Activated CD8-positive, alpha-beta memory T cell treated with anti-CD3 and anti-CD28 coated beads for 4 hours (primary cell): ENCODE data around the gene RFX4.

Experiments
- DNase-seq, 2 donors: peaks; one replicate each; pipeline ENCODE4 v3.0.0-alpha.2; 2020; ENCODE audit warnings: low read depth in 2 of 2

The RFX4 gene

DNA sequence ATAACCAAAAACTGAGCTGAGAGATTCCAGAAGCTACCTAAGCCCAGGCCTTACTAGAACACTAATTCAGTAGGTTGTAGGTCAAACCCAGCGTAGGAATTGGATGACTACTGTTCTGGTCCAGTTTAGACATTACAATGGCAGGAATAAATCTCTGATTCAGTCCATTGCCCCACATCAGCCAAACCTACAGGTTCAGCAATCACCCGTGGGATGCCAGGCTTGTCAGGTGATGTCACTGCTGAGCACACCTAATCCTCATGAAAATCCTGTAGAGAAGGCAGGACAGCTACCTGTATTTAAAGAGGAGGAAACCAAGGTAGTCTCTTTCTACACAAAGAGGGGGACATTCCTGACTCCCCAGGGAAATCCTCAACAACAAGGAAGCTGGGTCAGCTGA lies 63.7 kb downstream of the RFX4 start:
- DNase-seq, result no peak

DNA sequence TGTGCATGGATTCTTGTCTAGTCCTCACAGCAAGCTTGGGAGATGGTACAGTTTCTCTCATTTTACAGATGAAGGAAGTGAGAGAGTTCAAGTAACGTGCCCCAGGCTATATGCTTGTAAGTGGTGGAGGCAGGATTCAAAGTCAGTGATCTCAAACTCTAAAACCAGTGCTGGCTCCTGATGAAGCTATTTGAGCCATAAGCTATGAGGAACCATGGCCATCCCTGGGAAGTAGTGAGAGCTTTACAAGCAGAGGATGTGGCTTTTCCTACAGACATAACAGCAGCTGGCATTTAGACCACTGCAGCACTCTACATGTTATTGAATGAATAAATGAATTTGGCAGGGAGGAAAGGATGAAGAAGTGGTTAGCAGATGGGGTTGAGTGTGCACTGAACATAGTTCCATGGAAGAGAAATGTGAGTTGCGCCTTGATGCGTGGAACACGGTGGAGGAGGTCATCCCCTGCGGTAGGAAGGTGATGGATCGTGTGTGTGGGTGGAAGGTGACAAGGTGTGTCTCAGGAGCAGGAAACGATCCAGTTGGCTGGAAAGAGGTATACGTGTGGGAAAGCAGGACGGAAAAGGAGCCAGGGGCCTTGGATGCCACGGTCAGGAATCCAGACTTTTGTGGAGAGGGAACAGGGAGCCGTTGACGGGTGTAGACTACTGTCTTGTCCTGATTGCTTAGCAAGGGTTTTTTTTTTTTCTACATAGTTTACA lies 65.2 kb downstream of the RFX4 start:
- DNase-seq, result no peak

DNA sequence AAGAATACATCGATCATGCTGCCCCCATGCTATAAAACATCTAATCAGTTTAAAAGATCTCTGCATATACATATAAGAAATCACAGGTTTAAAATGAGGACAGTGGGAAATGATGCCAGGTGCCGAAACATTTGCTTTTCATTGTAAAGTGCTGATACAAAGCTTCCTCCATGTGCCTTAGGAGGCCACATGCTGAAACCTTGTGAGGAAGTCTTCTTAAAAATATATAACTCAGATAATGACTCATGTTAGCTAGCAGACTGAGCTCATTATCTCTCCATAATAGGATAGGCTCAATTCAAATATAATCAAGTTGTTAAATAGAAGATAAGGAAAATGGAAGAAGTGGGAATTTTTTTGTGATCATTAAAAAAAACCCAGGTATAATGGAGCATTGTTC lies 65.9 kb downstream of the RFX4 start:
- DNase-seq, result no peak

DNA sequence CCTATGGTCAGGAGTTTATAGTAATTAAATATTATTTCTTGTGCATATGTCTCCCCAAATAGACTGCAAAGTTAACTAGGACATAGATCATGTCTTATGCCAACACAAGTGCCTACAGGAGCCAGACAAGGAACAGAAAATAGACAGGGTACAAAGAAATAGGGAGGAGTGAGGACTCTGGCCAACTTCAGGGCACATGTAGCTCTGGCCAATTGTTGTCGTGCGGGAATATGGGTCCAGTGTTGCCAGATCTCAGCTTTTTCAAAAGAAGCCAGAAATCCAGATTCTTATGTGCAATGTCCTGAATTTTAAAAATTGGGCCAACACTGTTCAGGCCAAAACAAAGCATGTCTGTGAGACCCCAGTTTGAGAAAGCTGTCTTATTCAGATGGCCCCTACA lies 68.7 kb downstream of the RFX4 start:
- DNase-seq, result no peak

DNA sequence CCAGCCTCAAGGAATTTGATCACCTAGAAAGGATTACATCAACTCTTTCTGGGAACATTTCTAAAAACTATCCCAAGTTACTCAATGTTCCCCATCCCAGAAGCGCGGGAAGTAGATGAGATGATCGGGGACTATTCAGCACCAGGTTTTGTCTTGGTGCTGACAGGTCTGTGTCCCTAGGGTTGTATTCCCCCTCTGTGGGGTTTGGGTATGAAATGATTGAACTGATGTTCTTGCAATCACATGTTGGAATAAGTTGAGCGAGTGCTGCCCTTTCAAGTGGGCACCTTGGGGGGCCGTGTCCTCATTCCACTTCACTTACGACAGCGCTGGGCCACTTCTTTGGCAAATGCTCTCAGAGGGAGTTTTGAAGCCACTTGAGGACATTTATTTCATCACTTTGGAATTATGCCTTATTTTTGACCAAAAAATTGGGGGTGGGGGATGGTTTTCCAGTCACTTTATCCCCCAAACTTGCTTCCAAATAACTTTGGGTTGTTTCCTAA lies 69.8 kb downstream of the RFX4 start:
- DNase-seq, result no peak

DNA sequence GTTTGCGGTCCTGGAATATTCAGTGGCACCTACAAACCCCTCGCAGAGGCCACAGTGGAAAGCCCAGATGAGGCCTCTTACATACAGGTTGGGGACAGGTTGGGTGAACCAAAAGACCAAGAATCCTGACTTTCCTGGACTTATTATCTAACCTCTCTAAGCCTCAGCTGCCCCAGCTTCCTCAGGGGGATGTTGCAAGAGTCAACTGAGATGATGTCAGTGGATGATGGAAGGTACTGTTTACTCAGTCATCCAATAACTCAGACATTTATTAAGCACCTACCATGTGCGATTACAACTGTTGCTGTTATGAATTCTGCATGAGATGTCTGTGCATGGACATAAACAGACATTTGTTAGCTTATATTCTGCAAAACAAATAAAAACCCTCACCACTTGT lies 72.8 kb downstream of the RFX4 start:
- no peak for DNase-seq

DNA sequence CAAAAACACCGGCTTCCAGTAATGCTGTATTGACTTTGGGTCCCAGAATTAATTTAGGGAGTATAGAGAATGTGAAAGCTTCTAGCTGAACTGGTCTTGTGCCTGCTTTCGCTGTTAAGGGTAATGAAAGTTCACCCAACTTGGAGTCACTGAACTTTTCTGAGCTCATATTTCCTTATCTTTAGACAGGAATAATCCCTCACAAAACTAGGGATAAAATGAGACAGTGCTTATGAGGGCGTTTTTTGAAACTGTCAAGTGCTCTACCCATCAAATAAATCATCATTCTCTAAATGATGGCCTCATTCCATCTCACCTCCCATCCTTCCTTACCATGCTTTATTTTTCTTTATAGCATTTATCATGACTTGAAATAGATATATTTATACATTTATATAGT lies 74.7 kb downstream of the RFX4 start:
- no peak for DNase-seq

DNA sequence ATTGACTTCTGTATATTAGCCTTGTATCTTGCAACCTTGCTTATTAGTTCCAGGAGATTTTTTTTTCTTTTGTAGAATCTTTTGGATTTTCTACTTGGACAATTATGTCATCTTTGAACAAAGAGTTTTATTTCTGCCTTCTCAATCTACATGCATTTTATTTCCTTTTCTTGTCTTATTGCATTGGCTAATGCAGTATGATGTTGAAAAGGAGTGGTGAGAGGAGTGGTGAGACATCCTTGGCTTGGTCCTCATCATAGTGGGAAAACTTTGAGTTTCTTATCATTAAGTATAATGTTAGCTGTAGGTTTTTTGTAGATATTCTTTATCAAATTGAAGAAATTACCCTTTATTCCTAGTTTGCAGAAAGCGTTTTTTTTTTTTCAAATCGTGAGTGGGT lies 80.6 kb downstream of the RFX4 start:
- no peak for DNase-seq

DNA sequence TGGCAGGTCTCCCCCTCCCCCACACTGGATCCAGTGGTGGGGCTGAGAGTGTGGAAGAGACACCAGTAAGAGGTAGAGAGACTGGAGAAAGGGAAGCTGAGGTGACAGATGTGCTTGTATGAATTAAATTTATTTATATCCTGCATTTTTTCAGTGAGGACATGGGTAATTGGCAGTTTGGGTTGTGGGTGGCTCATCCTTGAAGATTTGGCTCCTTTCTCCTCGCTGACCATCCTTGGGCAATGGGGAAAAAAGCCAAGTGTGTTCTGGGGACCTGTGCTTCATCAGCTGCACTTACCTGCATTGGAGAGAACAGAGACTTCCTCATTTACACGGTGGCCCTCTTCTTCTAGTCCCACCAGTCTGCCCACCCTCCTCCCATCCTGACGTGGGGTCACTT lies 86.4 kb downstream of the RFX4 start:
- no peak for DNase-seq

DNA sequence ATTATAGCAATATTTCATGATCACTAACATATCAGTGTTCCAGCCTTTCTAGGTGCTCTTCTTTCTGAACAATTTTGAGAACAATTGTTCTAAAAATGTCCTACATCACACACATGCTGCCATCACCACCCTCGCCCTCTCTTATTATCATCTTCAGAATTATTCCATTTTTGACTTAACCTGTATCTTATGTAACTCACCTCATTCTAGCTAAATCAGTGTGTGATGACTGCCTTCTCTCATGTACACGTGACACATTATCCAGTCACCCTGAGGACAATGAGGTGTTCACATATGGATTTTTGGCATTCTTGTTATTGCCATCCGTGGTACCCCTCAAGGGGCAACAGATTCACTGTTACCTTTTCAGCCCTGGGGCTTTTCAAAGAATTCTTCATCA lies 87.3 kb downstream of the RFX4 start:
- DNase-seq, result no peak

DNA sequence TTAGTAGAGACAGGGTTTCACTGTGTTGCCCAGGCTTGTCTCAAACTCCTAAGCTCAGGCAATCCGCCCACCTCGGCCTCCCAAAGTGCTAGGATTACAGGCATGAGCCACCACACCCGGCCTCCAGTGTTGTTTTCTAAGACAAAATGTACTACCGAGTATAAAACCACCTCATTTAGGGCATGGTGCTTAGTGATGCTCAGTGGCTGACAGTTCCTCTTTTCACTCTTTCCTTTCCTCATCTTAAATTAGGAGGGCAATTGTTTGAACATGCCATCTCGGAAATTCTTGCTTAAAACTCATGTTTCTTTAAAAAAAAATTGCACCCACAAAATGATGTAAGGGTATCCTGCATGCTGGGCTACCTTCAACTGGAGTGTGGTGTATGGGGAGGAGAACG lies 89.0 kb downstream of the RFX4 start:
- DNase-seq, result no peak

DNA sequence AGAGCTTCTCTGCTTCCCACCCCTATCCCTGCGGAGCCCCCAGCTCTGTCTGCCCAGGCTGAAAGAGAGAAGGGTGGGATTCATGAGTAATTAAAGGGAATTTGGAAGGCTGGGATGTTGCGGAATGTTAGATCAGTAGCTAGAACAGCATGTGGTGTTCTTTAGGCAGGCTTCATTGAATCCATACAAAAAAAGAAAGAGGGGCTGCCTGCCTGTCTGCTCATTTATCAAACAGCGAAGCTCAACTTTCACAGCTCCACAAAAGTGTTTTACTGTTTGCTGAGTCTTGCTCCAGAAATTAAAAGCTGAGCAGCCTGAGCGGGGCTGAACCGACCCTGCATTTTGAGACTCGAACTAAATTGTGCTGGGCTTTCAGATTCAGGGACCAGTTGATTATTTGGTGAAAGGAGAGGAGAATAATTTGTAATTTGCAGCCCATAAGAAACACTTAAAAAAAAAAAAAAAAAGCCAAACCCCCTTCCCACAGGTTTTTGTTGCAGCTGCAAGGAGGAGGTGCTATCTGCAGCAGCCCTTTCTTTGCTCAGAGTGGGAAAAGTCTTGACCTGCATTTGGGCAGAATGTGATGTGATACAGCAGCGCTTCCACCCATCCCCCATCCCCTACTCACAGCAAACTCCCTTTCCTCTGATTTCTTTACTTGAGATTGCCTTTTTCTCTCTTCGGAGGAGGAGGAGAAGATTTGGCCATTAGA lies 89.7 kb downstream of the RFX4 start:
- DNase-seq, result no peak

DNA sequence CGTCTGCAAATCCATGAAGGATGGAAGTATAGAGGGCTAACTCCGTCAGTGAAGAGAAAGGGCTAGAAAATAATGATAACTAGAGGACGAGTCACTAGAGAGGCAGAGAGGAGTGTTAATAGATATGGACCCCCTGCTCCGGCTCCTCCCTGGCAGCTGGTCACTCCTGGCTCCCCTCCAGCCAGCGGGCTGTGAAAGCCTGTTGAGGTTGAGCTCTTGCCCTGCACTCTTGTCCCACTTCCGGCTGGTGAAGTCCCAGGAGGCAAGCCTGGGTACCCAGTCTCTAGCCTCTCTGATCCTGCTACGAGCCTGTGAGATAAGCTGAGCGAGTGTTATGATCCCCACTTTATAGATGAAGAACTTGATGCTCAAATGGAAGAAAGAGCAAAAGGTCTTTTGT lies 90.3 kb downstream of the RFX4 start:
- no peak for DNase-seq

DNA sequence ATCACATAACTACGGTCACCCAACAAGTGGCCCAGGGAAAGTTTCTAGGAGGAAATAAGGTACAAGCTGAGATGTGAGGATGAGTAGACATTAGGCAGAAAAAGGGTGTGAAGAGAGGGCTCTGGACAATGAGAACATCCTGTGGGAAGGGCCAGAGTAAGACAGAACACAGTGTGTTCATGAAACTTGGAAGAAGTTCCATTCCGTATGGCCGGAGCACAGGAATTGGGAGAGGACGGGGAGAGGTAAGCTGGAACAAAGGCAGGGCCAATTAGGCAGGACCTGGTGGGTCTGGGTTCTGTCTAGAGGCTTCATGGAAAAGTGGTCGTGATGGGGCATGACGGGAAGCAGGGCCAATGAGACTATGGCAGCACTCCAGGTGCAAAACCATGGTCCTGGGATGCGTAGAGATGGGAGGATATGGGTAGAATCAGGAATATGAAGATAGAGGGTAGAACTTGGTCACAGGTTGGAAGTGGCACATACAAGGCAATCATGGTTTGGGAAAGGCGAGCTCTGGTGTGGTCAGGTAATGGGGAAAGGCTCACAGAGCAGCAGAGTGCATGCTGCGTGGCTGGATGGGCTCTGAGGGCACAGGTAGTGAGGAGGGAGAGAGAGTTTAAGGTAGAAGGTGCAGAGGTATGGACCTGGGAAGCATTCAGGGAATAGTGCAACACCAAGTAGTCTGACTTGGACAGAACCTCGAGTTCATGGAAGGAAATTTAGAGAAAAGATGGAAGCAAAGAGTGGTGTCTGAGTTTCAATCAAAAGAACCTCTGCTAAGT lies 93.0 kb downstream of the RFX4 start:
- DNase-seq, result no peak

DNA sequence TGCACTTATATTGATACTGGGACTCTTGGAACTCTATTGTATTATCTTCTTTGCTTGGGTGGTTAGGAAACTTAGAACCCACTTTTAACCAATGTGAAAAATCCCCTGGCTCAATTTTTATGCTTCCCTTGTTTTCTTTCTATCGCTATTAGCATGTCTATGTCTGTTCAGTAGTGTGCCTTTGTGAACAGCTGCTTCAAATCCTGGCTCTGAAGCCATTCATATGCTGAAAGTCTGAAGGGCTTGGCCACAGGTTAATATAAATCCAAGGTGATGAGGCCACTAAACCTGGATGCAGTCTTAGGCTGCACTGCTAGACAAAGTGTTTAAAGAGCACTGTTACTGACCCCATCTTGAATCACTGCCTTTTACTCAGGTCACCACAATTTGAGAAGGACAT lies 96.8 kb downstream of the RFX4 start:
- no peak for DNase-seq

DNA sequence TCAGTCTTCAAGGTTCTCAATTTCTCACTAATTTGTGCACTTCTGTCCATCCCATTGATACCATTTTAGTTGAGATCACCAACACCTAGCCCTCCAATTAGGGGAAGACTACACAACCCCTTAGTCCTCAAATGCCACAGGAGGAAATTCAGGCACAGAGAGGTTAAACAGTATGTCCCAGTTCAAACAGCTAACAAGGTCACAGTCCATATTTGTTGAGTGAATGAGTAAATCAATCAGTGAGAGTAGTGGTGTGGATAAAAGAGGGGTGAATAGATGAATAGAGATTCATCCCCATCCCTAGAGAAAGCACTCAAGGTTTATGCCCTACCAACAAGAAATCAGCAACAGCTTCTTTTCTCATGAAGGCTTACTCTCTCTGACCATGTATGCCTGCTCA lies 97.5 kb downstream of the RFX4 start:
- no peak for DNase-seq

DNA sequence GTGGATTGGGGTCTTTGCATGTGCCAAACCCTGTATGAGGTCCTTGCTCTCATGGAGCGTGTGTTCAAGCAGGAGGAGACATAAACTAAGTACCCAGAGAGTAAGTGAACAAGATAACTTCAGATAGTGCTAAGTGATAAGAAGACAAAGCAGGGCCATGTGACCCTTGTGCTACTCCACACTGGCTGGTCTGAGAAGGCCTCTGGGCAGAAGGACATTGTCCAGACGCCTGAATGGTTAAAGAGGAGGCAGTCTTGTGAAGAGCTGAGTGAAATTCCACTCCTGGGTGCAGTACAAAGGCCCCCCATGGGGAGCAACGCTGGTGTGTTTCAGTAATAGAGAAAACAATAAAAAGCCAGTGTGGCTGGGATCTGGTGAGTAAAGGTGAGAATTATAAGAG lies 98.4 kb downstream of the RFX4 start:
- no peak for DNase-seq

DNA sequence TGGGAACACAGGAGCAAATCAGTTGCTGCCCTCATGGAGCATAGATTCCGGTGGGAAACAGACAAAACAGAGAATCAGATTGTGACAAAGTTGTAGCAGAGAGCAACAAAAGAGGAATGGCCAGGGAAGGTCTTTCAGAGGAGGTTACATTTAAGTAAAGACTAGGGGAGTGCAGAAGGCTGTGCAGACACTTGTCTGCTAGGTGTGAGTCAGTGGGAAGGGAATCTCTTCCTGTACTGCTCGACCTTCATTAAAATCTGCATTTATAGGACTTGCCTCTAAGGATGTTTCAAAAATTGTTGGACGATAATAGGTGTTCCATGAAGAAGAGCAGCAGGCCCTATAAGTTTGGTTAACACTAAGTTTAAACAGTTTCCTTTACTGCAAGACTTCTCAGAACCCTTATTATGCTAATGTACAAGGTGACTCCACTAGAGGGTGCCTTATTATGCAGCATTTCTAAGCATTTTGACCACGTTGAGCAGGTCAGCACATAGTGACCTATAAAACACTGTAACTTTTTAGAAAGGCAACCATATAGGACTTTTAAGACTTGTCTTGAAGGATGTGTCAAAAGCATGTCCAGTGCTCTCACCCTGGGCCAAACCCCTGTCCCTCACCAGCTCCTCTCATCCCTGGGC lies 99.9 kb downstream of the RFX4 start:
- DNase-seq, result no peak

DNA sequence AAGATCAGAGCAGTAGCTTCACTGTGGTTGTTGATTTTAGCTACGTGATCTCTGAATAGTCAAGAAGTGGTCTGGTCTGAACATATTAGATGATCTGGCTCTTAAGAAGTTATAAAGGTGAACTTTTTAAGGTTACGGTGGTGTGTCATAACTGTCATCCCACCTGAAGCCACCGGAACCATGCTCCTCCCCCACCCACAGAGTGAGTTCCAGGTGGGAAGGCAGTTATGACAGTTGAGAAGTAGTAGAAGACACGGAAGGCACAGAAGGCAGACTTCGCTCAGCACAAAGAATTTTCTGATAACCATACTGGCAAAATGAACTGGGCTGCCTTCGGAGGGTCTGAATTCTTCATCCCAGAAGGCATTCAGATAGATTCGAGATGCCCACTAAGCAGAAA lies 101.7 kb downstream of the RFX4 start:
- DNase-seq, result no peak

DNA sequence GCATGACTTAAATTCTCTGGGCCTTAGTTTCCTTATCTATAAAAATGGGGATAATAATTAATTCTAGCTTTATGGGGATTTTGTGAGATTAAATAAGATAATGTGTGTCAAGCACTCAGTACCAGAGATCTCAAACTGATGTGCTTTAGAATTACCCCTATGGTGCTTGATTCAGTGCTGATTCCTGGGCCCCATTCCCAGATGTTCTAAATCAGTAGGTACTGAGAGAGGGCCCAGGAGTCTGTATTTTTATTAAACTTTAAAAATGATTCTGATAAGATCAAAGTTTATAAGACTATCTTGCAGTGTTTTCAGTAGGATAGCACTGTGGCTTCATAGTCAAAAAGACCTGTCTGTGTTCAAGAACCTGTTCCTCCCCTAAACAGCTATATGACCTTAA lies 102.6 kb downstream of the RFX4 start:
- no peak for DNase-seq

DNA sequence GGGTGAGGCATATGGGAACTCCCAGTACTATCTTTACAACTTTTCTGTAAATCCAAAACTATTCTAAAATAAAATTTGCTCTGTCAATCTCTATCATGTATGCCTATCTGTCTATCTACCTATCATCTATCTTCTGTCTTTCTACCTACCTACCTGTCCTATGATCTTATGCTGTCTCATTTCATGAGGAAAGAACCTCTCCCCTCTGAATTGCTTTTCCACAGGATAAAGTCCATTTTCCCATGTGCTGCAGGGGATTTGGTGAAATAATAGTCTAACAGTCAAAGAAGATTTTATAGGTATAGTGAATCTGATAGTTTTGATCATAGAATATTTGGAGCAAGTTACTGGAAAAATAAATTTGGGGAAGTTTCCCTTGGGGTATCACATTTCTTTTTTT lies 104.9 kb downstream of the RFX4 start:
- no peak for DNase-seq

DNA sequence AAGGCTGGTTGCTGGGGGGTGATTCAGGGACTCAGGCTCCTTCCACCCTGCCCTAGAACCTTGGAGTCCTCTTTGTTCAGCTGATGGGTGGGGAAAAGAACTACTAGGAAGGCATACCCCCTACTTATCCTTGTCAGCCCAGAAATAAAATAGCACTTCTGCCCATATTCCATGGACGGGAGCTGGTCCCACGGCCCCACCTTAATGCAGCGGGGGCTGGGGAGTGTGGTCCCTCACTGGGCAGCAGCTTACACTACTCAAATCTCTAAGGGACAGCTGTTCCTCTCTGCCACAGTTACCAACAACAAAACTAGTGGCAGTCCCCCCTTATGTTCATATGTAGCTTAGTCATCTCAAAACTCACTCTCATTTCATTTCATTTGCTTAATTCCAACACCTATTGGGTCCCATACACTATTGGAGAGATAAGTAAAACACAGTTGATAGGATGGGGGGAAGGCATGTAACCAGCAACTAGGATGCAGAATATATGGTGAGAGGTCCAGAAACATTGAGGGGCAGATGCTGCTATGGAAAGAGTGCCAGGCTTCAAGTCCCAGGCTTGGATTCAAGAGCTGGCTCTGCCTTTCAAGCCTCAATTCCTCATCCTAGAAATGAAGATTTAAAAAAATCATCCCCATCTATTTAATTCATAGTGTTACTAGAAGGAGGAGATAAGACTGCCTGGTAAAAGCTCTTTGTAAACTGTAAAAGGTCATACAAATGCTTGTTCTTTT lies 107.9 kb downstream of the RFX4 start:
- DNase-seq, result no peak
